Endothelial cell of umbilical vein (primary cell): ENCODE data around the gene TENM4. TPM values are rescaled to one million over a fixed set of nuclear protein-coding genes. Genes with fewer than 3 reads are reported as not detected.

Source experiments
- BruUV-seq: library from RNA; stranded (reverse); fragments of 400-500 nt; replicated peaks from 2 replicates; lab custom pipeline; 2021; lab: Mats Ljungman, UMichigan
- CTCF ChIA-PET: fragments of 300-600, 350-600 bp; sonication (Branson Sonifier 250); formaldehyde crosslinking; loops from one replicate; lab custom pipeline; 2021; ENCODE audit warnings: antibody characterized with exemption, inconsistent platforms; lab: Charles Lee
- POLR2A ChIA-PET: fragments of 300-600, 350-600 bp; sonication (Branson Sonifier 250); formaldehyde crosslinking; loops from one replicate; lab custom pipeline; 2021; ENCODE audit warnings: antibody characterized with exemption, inconsistent platforms; lab: Charles Lee
- DNase-seq: peaks from one replicate; pipeline ENCODE4 v3.0.0-alpha.2; 2011; ENCODE audit warnings: low read depth, low spot score
- FAIRE-seq: peaks from 2 replicates; lab custom pipeline; 2011; peaks lifted over from hg19 to GRCh38; lab: Jason Lieb, UNC
- H2AFZ ChIP-seq: 2 replicates; pipeline ENCODE4 v1.6.0; 2012; ENCODE audit warnings: low read depth, low read length, control low read depth, inconsistent platforms
- H3K27ac ChIP-seq: 2 replicates; pipeline ENCODE4 v1.5.1; 2011; ENCODE audit warnings: low read depth, mild to moderate bottlenecking, control low read depth, low read length, moderate library complexity; ENCODE audit not compliant: insufficient read depth
- H3K27me3 ChIP-seq, 2 experiments: 2 replicates each; pipeline versions ENCODE4 v1.6.0 to v1.6.1; 2011; ENCODE audit warnings: low read length in 2 of 2, mixed read lengths in 1 of 2; ENCODE audit not compliant: control insufficient read depth in 2 of 2, insufficient read depth in 2 of 2
- H3K36me3 ChIP-seq, 2 experiments: 2 replicates in 1 of 2; 3 replicates in 1 of 2; pipeline ENCODE4 v1.5.1; 2011; ENCODE audit warnings: low read length in 2 of 2, mild to moderate bottlenecking in 1 of 2, moderate library complexity in 1 of 2; ENCODE audit not compliant: control insufficient read depth in 2 of 2, insufficient read depth in 2 of 2; ENCODE audit errors: extremely low read depth in 1 of 2
- H3K4me1 ChIP-seq: 3 replicates; pipeline ENCODE4 v1.5.1; 2011; ENCODE audit warnings: mild to moderate bottlenecking, low read length; ENCODE audit not compliant: control insufficient read depth, insufficient read depth; ENCODE audit errors: extremely low read depth
- H3K4me2 ChIP-seq: 2 replicates; pipeline ENCODE4 v1.6.1; 2011; ENCODE audit warnings: low read length, control low read depth, mixed read lengths; ENCODE audit not compliant: insufficient read depth
- H3K4me3 ChIP-seq, 3 experiments: fragments of 200-600 bp in 1 of 3; sonication (generic), shearing (Covaris generic) in 1 of 3; replicated peaks in 1 of 3; 2 replicates each; pipeline ENCODE4 v1.5.1; 2011 to 2016; ENCODE audit warnings: control low read depth in 3 of 3, low read length in 3 of 3, mild to moderate bottlenecking in 2 of 3, inconsistent platforms in 1 of 3, low read depth in 1 of 3, moderate library complexity in 1 of 3; ENCODE audit not compliant: insufficient read depth in 1 of 3
- H3K79me2 ChIP-seq: 2 replicates; pipeline ENCODE4 v1.6.0; 2012; ENCODE audit warnings: low read length, inconsistent platforms; ENCODE audit not compliant: control insufficient read depth, insufficient read depth
- H3K9ac ChIP-seq: replicated peaks from 2 replicates; pipeline ENCODE3; 2011; ENCODE audit warnings: low read length, control low read depth; ENCODE audit not compliant: insufficient read depth; ENCODE audit errors: extremely low read depth
- H3K9me1 ChIP-seq: replicated peaks from 3 replicates; pipeline ENCODE4 v1.6.0; 2011; ENCODE audit warnings: mild to moderate bottlenecking, low read length; ENCODE audit not compliant: control insufficient read depth, insufficient read depth; ENCODE audit errors: extremely low read depth
- H3K9me3 ChIP-seq: replicated peaks from 2 replicates; pipeline ENCODE4 v1.5.1; 2012; ENCODE audit warnings: low read length, inconsistent platforms; ENCODE audit not compliant: control insufficient read depth, insufficient read depth
- H4K20me1 ChIP-seq: replicated peaks from 2 replicates; pipeline ENCODE3; 2011; ENCODE audit warnings: mild to moderate bottlenecking, low read length; ENCODE audit not compliant: control insufficient read depth, insufficient read depth; ENCODE audit errors: extremely low read depth
- EZH2 ChIP-seq: IDR thresholded peaks from 2 replicates; pipeline ENCODE4 v1.6.1; 2012; ENCODE audit warnings: borderline replicate concordance, low read depth, mild to moderate bottlenecking, moderate library complexity, low read length, inconsistent platforms; ENCODE audit not compliant: severe bottlenecking
- FOS ChIP-seq: IDR thresholded peaks from 2 replicates; pipeline ENCODE4 v1.6.1; 2011; ENCODE audit warnings: mild to moderate bottlenecking, low read length, moderate library complexity, borderline replicate concordance; ENCODE audit not compliant: insufficient read depth
- GATA2 ChIP-seq: IDR thresholded peaks from 2 replicates; pipeline ENCODE4 v1.7.0; 2011; ENCODE audit warnings: low read depth, mild to moderate bottlenecking, moderate library complexity, mixed read lengths, low read length; ENCODE audit not compliant: insufficient read length, insufficient read depth
- JUN ChIP-seq: IDR thresholded peaks from 2 replicates; pipeline ENCODE4 v1.6.1; 2011; ENCODE audit warnings: borderline replicate concordance, low read depth; ENCODE audit not compliant: insufficient read length, insufficient read depth
- MYC ChIP-seq: IDR thresholded peaks from one replicate; pipeline ENCODE4 v1.6.1; 2011; ENCODE audit warnings: mild to moderate bottlenecking, low read depth, low read length
- POLR2A ChIP-seq: IDR thresholded peaks from 2 replicates; pipeline ENCODE4 v1.6.1; 2012; ENCODE audit warnings: low read depth, mild to moderate bottlenecking, control low read depth, low read length
- POLR2AphosphoS5 ChIP-seq: IDR thresholded peaks from 2 replicates; pipeline ENCODE4 v1.6.1; 2012; ENCODE audit warnings: low read depth, mild to moderate bottlenecking, control low read depth, low read length, moderate library complexity; ENCODE audit not compliant: insufficient read depth
- dilution Hi-C: fragments of 300-500 bp; cut with MboI; formaldehyde crosslinking; loops from one replicate; pipeline ENCODE4 v1.15.0; 2019; ENCODE audit warnings: low sequenced_read_pairs; ENCODE audit not compliant: extremely low pct_ligation_motif_present
- intact Hi-C: fragments of 100-400 bp; cut with micrococcal nuclease; formaldehyde crosslinking; loops from one replicate; pipeline ENCODE4 v1.10.0; 2022
- polyA plus RNA-seq, 4 experiments: library from polyadenylated mRNA; depleted of rRNA in 3 of 4; stranded (reverse) in 3 of 4; unstranded in 1 of 4; fragments of >200 nt; gene quantifications; 2 replicates each; pipeline versions ENCODE4 v1.2.1 to v1.2.3, GENCODE V29; 2011 to 2012; ENCODE audit warnings: missing spikeins in 1 of 4
- total RNA-seq: library from RNA; stranded (reverse); gene quantifications from 2 replicates; pipeline ENCODE4 v1.2.3, GENCODE V29; 2021
- TF ChIP-seq, protein P1 (sequence below): IDR thresholded peaks from 2 replicates; pipeline ENCODE4 v1.6.1; 2011; ENCODE audit not compliant: insufficient read depth, insufficient read length
- TF ChIP-seq, protein P2 (sequence below), 2 donors: IDR thresholded peaks; 1 replicate in 1 of 2; 2 replicates in 1 of 2; pipeline ENCODE4 v1.5.1; 2011; ENCODE audit warnings: low read length in 2 of 2, mild to moderate bottlenecking in 2 of 2, moderate library complexity in 2 of 2, control low read depth in 1 of 2, inconsistent platforms in 1 of 2, low read depth in 1 of 2; ENCODE audit not compliant: insufficient read depth in 1 of 2; ENCODE audit errors: extremely low read depth in 1 of 2

Gene TENM4
- total and polyA plus RNA-seq, 2 donors (not counting 3 experiments of a cell fraction or from before 2014, with no cell fraction given): 0.06 to 0.27 TPM

DNA sequence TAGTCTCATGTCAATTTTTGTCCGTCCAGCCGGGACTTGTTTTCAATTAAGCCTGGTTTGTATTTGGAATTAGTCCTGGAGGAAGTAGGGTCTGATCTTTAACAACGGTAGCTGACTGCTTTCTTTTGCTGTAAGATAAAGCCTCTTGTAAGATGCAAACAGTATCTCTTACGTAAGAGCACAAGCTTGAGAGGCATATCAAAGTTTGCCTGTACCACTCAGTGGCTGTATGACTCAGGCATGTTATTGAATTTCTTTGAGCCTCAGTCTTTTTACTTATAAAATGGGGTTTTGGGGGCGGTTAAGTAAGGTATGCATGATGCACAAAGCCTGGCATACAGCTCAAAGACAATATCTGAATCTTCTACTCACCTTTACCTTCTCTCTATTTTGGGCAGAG lies 667.8 kb downstream of the TENM4 start:
- Histone ChIP-seq H3K9ac (no peak overlapping the region), H3K4me3 (no peak overlapping the region), H4K20me1 (no peaks in the 10 kb centered on the region), H3K4me1 (no peaks in the 10 kb centered on the region), H3K4me2 (no peak overlapping the region), H3K36me3 (no peaks in the 10 kb centered on the region), H3K79me2 (no peaks in the 10 kb centered on the region), H3K9me3 (no peaks in the 10 kb centered on the region), H2AFZ (no peak overlapping the region), H3K27ac (no peak overlapping the region), H3K9me1 (no peaks in the 10 kb centered on the region), H3K27me3 (no peaks in the 10 kb centered on the region)
- intact Hi-C loops (no loop called here), dilution Hi-C loops (no loop called here)
- DNase-seq: no peak
- no TSS peak for BruUV-seq
- ChIA-PET POLR2A (no interaction called here), CTCF (no interaction called here)
- FAIRE-seq: no peak
- TF ChIP-seq, protein P1, sequence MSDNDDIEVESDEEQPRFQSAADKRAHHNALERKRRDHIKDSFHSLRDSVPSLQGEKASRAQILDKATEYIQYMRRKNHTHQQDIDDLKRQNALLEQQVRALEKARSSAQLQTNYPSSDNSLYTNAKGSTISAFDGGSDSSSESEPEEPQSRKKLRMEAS: no peak
- TF ChIP-seq POLR2A (no peak), JUN (no peak), MYC (no peak), GATA2 (no peak), POLR2AphosphoS5 (no peak), EZH2 (no peak), FOS (no peak)
- TF ChIP-seq, protein P2, sequence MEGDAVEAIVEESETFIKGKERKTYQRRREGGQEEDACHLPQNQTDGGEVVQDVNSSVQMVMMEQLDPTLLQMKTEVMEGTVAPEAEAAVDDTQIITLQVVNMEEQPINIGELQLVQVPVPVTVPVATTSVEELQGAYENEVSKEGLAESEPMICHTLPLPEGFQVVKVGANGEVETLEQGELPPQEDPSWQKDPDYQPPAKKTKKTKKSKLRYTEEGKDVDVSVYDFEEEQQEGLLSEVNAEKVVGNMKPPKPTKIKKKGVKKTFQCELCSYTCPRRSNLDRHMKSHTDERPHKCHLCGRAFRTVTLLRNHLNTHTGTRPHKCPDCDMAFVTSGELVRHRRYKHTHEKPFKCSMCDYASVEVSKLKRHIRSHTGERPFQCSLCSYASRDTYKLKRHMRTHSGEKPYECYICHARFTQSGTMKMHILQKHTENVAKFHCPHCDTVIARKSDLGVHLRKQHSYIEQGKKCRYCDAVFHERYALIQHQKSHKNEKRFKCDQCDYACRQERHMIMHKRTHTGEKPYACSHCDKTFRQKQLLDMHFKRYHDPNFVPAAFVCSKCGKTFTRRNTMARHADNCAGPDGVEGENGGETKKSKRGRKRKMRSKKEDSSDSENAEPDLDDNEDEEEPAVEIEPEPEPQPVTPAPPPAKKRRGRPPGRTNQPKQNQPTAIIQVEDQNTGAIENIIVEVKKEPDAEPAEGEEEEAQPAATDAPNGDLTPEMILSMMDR (IDR thresholded peaks at IDR 0.05; ENCODE audit: extremely low read depth in 1 of 2, insufficient read depth in 1 of 2, low read depth in 1 of 2, low read length in 2 of 2): no peak
